ENCODE data around the gene CHST8. TPM values are rescaled to one million over a fixed set of nuclear protein-coding genes. Genes with fewer than 3 reads are reported as not detected.

Gene CHST8
- total and polyA plus RNA-seq, 2 of the 13 experiments (the other 11 are each of a cell fraction or from before 2014, with no cell fraction given): not detected

DNA sequence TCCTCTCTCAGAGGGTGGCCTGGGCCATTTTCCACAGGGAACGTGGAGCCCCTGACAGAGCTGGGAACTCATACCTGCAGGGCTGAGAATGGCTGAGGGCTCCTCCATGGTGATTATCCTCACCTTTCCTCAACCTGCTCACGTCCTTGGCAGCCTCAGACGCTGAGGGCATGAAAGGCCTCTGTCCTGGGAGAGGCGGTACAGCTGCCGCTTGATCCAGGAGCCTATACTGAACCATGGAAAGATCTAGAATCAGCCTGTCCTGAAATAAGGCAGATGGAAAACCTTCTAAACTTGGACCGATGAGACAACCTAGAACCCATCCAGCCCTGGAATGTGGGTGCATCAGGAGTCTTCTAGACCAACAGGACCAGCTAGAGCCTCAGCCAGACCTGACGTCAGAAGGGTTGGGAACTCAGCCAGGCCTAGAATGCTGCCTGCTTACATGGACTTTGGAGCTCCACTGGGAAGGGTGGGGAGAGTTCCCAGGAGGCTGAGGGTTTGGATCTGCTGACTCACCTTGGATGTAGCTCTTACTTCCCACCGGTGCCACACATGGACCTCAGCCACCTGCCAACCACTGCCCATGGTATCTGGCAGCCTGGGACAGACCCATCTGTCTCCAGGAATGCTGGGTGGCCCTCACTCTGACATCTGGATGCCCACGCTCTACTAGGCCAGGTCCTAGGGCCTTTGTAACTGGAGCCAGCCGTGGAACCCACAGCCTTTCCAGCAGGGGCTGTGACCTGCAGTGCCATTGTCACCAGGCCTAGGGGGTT, 182.5 kb downstream of the CHST8 start (continued):
- no peak for TF ChIP-seq ZNF335 (CRISPR knock-in tag; IDR thresholded peaks at IDR 0.05)
- TF ChIP-seq NR2F2 (IDR thresholded peaks at IDR 0.05; ENCODE audit: borderline replicate concordance, low read depth): no peak
- TF ChIP-seq ZNF782 (CRISPR knock-in tag; IDR thresholded peaks at IDR 0.05; ENCODE audit: borderline replicate concordance): no peak
- no peak for TF ChIP-seq SCMH1 (CRISPR knock-in tag; IDR thresholded peaks at IDR 0.05; ENCODE audit: borderline replicate concordance)
- no peak for TF ChIP-seq ZFP36 (IDR thresholded peaks at IDR 0.05; ENCODE audit: borderline replicate concordance, low read depth, low read length, partially characterized antibody)
- no peak for TF ChIP-seq ZNF678 (CRISPR knock-in tag; IDR thresholded peaks at IDR 0.05)
- TF ChIP-seq MTA1 (CRISPR knock-in tag; IDR thresholded peaks at IDR 0.05; ENCODE audit: borderline replicate concordance): no peak
- TF ChIP-seq BCL6 (CRISPR knock-in tag; IDR thresholded peaks at IDR 0.05): 0 out of 2 replicates have a peak, but pooled peaks have one; percentile 46
- no peak for TF ChIP-seq HIVEP1 (CRISPR knock-in tag; IDR thresholded peaks at IDR 0.05)
- TF ChIP-seq KLF15 (CRISPR knock-in tag; IDR thresholded peaks at IDR 0.05; ENCODE audit: borderline replicate concordance): no peak
- no peak for TF ChIP-seq ZFP1 (CRISPR knock-in tag; IDR thresholded peaks at IDR 0.05)
- TF ChIP-seq BORCS8-MEF2B (CRISPR knock-in tag; IDR thresholded peaks at IDR 0.05): no peak
- TF ChIP-seq RAD51 (IDR thresholded peaks at IDR 0.05; ENCODE audit: borderline replicate concordance): no peak
- TF ChIP-seq BRD4 (CRISPR knock-in tag; IDR thresholded peaks at IDR 0.05): no peak
- TF ChIP-seq NR3C1 (CRISPR knock-in tag; IDR thresholded peaks at IDR 0.05): no peak
- TF ChIP-seq, protein P1, sequence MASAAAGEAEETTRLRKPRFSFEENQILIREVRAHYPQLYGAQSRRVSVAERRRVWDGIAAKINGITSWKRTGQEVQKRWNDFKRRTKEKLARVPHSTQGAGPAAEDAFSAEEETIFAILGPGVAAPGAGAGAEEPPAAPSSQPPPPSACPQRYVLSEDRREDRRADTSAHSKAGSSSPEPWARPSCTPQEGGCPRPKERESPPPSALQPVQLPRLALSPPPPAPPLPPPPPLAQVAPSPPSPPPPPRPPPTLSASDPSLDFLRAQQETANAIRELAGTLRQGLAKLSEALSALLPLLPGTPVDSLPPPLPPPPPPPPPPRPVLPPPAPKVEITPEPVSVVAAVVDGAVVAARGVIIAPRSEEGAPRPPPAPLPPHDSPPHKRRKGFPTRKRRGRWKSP (CRISPR knock-in tag; IDR thresholded peaks at IDR 0.05): no peak
- TF ChIP-seq ZNF652 (CRISPR knock-in tag; IDR thresholded peaks at IDR 0.05; ENCODE audit: borderline replicate concordance, low read depth): no peak
- TF ChIP-seq ZNF749 (CRISPR knock-in tag; IDR thresholded peaks at IDR 0.05; ENCODE audit: borderline replicate concordance): no peak
- no peak for TF ChIP-seq ZNF775 (CRISPR knock-in tag; IDR thresholded peaks at IDR 0.05; ENCODE audit: borderline replicate concordance)
- no peak for TF ChIP-seq ZC3H13 (CRISPR knock-in tag; IDR thresholded peaks at IDR 0.05)
- TF ChIP-seq SRF (IDR thresholded peaks at IDR 0.05; ENCODE audit: low read depth, low read length): no peak
- TF ChIP-seq ZNF550 (CRISPR knock-in tag; IDR thresholded peaks at IDR 0.05; ENCODE audit: borderline replicate concordance): no peak
- TF ChIP-seq, protein P2, sequence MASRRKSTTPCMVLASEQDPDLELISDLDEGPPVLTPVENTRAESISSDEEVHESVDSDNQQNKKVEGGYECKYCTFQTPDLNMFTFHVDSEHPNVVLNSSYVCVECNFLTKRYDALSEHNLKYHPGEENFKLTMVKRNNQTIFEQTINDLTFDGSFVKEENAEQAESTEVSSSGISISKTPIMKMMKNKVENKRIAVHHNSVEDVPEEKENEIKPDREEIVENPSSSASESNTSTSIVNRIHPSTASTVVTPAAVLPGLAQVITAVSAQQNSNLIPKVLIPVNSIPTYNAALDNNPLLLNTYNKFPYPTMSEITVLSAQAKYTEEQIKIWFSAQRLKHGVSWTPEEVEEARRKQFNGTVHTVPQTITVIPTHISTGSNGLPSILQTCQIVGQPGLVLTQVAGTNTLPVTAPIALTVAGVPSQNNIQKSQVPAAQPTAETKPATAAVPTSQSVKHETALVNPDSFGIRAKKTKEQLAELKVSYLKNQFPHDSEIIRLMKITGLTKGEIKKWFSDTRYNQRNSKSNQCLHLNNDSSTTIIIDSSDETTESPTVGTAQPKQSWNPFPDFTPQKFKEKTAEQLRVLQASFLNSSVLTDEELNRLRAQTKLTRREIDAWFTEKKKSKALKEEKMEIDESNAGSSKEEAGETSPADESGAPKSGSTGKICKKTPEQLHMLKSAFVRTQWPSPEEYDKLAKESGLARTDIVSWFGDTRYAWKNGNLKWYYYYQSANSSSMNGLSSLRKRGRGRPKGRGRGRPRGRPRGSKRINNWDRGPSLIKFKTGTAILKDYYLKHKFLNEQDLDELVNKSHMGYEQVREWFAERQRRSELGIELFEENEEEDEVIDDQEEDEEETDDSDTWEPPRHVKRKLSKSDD (CRISPR knock-in tag; IDR thresholded peaks at IDR 0.05; ENCODE audit: low read depth): no peak
- no peak for TF ChIP-seq RBM39 (IDR thresholded peaks at IDR 0.05; ENCODE audit: low read depth, low read length, poor library complexity, severe bottlenecking)
- TF ChIP-seq SP5 (CRISPR knock-in tag; IDR thresholded peaks at IDR 0.05; ENCODE audit: borderline replicate concordance, low read depth): no peak
- no peak for TF ChIP-seq ZNF761 (CRISPR knock-in tag; conservative IDR thresholded peaks at IDR 0.05)
- peak; percentile 55; the same call in 1 of the 2 replicates for TF ChIP-seq ZNF563 (CRISPR knock-in tag; IDR thresholded peaks at IDR 0.05)

All from HepG2 (cell line).